Measurements from ENCODE around the gene DCUN1D3. TPM values are rescaled to one million over a fixed set of nuclear protein-coding genes. Genes with fewer than 3 reads are reported as not detected.

Gene DCUN1D3
- total and polyA plus RNA-seq, 2 experiments from 2014 or later = 8.5 to 13.7 TPM

- TF ChIP-seq ZNF462 (CRISPR knock-in tag; IDR thresholded peaks at IDR 0.05) = no peak
- TF ChIP-seq ZNF331 (CRISPR knock-in tag; IDR thresholded peaks at IDR 0.05; ENCODE audit: low read depth) = no peak
- no peak for TF ChIP-seq JUNB (IDR thresholded peaks at IDR 0.05; ENCODE audit: unreplicated experiment)
Measured at GRCh38 chr16:20894388-20894787, 5.8 kb downstream of the DCUN1D3 start (continued).

GRCh38 chr16:20889625-20890275 lies 10.4 kb downstream of the DCUN1D3 start:
- H3K36me3 ChIP-seq (ENCODE audit: insufficient read depth) = peaks cover 5% of the 10 kb centered on the region; the same call in 1 of the 2 replicates
- H3K4me2 ChIP-seq = peak overlapping the region; percentile 45
- H3K4me1 ChIP-seq (ENCODE audit: insufficient read depth) = peaks cover 14% of the 10 kb centered on the region
- peak overlapping the region; percentile 3; the same call in 1 of the 2 replicates for H3K4me3 ChIP-seq
- H2AFZ ChIP-seq = no peak overlapping the region
- peaks cover 8% of the 10 kb centered on the region; the same call in 1 of the 2 replicates for H4K20me1 ChIP-seq (replicated peaks; ENCODE audit: insufficient read depth)
- Mint-ChIP-seq H3K27me3 (ENCODE audit: insufficient read depth, low read depth, poor library complexity) (peaks cover 3% of the 10 kb centered on the region), H3K36me3 (ENCODE audit: low read depth) (peaks cover 14% of the 10 kb centered on the region), H3K4me1 (peaks cover 16% of the 10 kb centered on the region), H3K4me3 (peak overlapping the region; percentile 54; the same call in 2 of the 3 replicates), H3K27ac (peak overlapping the region; percentile 96), H3K9me3 (no peaks in the 10 kb centered on the region)
- DNase-seq (ENCODE audit: low spot score) = peak; percentile 69
- H3K9me2 ChIP-seq (ENCODE audit: insufficient read depth) = no peaks in the 10 kb centered on the region
- H3F3A ChIP-seq (replicated peaks; ENCODE audit: low read depth) = no peaks in the 10 kb centered on the region
- peak overlapping the region; percentile 43 for H3K27ac ChIP-seq (ENCODE audit: low read depth)
- ATAC-seq = peak; percentile 87
- H3K79me2 ChIP-seq (replicated peaks; ENCODE audit: insufficient read depth) = peaks cover 93% of the 10 kb centered on the region
- H3K27me3 ChIP-seq (ENCODE audit: insufficient read depth) = no peaks in the 10 kb centered on the region
- TF ChIP-seq EZH2 (IDR thresholded peaks at IDR 0.05; ENCODE audit: low read depth, unreplicated experiment) (no peak), EZH2phosphoT487 (IDR thresholded peaks at IDR 0.05; ENCODE audit: unreplicated experiment) (no peak), POLR2AphosphoS5 (IDR thresholded peaks at IDR 0.05; ENCODE audit: low read depth) (no peak), ZNF462 (CRISPR knock-in tag; IDR thresholded peaks at IDR 0.05) (no peak), ZNF331 (CRISPR knock-in tag; IDR thresholded peaks at IDR 0.05; ENCODE audit: low read depth) (no peak)
